SK-N-SH (cell line): ENCODE measurements around the gene CTBP2.

Experiments
- CHD2 ChIP-seq: fragments of 150-350 bp; IDR thresholded peaks from 2 replicates; pipeline ENCODE4 v1.6.1; 2018; ENCODE audit warnings: low read length; ENCODE audit not compliant: partially characterized antibody
- CTCF ChIP-seq: fragments of 200-600 bp; sonication (generic); IDR thresholded peaks from 2 replicates; pipeline ENCODE4 v1.6.1; 2017; ENCODE audit warnings: antibody characterized with exemption, mild to moderate bottlenecking, moderate library complexity
- EZH2phosphoT487 ChIP-seq: fragments of 200-600 bp; sonication (generic); IDR thresholded peaks from 2 replicates; pipeline ENCODE4 v1.6.1; 2017; ENCODE audit warnings: low read depth, mixed run types, mild to moderate bottlenecking, antibody characterized with exemption, moderate library complexity, borderline replicate concordance
- JUND ChIP-seq: IDR thresholded peaks from 2 replicates; pipeline ENCODE4 v1.4.0; 2012
- POLR2AphosphoS5 ChIP-seq: IDR thresholded peaks from 2 replicates; pipeline ENCODE4 v1.6.1; 2012; ENCODE audit warnings: low read depth, low read length
- RAD21 ChIP-seq: IDR thresholded peaks from 2 replicates; pipeline ENCODE4 v1.6.1; 2012; ENCODE audit warnings: mild to moderate bottlenecking, low read length
- RCOR1 ChIP-seq: fragments of 150-350 bp; IDR thresholded peaks from 2 replicates; pipeline ENCODE4 v1.6.1; 2017; ENCODE audit warnings: antibody characterized with exemption, low read length
- RFX5 ChIP-seq: IDR thresholded peaks from 2 replicates; pipeline ENCODE4 v1.6.1; 2012; ENCODE audit warnings: mild to moderate bottlenecking, improper control_type of control experiment, low read length

GRCh38 chr10:125152450-125153368, 7.7 kb downstream of the CTBP2 start:
- TF ChIP-seq CTCF, result no peak
- TF ChIP-seq RAD21, result no peak
- TF ChIP-seq POLR2AphosphoS5, result no peak
- TF ChIP-seq CHD2, result no peak
- no peak for TF ChIP-seq RCOR1
- no peak for TF ChIP-seq RFX5
- no peak for TF ChIP-seq EZH2phosphoT487
- TF ChIP-seq JUND, result no peak
